IPS-20b (cell line): ENCODE data around the gene FAM53C.
"Not testable (repeated sequence)": the region's sequence is repeated elsewhere in the genome, so short reads cannot be mapped to it uniquely, and the experiment has no call there.

Experiments used
- H3K27ac ChIP-seq: one replicate; pipeline ENCODE4 v1.5.1; 2013; ENCODE audit warnings: low read length
- H3K27me3 ChIP-seq: 2 replicates; pipeline ENCODE4 v1.6.1; 2013; ENCODE audit warnings: mild to moderate bottlenecking, low read length, inconsistent platforms; ENCODE audit not compliant: insufficient read depth
- H3K36me3 ChIP-seq: 2 replicates; pipeline ENCODE4 v1.6.1; 2013; ENCODE audit warnings: low read depth, mild to moderate bottlenecking, inconsistent platforms, low read length, moderate library complexity; ENCODE audit not compliant: insufficient read depth
- H3K4me1 ChIP-seq: 2 replicates; pipeline ENCODE4 v1.6.1; 2013; ENCODE audit warnings: mild to moderate bottlenecking, control low read depth, inconsistent platforms, low read length, moderate library complexity; ENCODE audit not compliant: insufficient read depth
- H3K4me3 ChIP-seq: 2 replicates; pipeline ENCODE4 v1.5.1; 2013; ENCODE audit warnings: mild to moderate bottlenecking, low read length, inconsistent platforms
- H3K9ac ChIP-seq: 2 replicates; pipeline ENCODE4 v1.6.1; 2013; ENCODE audit warnings: low read depth, mild to moderate bottlenecking, inconsistent platforms, low read length, moderate library complexity
- H3K9me3 ChIP-seq: 2 replicates; pipeline ENCODE4 v1.6.1; 2013; ENCODE audit warnings: mild to moderate bottlenecking, low read depth, low read length, inconsistent platforms; ENCODE audit not compliant: insufficient read depth

The FAM53C gene

DNA sequence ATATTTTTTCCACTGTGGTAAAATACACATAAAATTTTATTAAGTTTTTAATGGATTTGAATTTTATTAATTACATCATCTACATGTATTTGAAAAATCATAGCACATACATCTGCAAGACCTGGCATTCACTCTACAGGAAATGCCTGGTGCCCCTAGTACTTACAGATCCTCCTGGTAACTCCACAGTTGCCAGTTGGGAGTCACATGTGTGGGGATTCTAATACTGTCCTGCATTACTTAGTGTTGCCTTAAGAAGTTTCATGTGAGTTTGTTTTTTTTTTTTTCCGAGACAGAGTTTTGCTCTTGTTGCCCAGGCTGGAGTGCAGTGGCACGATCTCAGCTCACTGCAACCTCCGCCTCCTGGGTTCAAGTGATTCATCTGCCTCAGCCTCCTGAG lies 32.5 kb downstream of the FAM53C start:
- Histone ChIP-seq H3K4me1 (no peaks in the 10 kb centered on the region), H3K4me3 (no peak overlapping the region), H3K27me3 (no peaks in the 10 kb centered on the region), H3K36me3 (peaks cover 22% of the 10 kb centered on the region), H3K9ac (no peak overlapping the region), H3K9me3 (no peaks in the 10 kb centered on the region), H3K27ac (no peak overlapping the region)

DNA sequence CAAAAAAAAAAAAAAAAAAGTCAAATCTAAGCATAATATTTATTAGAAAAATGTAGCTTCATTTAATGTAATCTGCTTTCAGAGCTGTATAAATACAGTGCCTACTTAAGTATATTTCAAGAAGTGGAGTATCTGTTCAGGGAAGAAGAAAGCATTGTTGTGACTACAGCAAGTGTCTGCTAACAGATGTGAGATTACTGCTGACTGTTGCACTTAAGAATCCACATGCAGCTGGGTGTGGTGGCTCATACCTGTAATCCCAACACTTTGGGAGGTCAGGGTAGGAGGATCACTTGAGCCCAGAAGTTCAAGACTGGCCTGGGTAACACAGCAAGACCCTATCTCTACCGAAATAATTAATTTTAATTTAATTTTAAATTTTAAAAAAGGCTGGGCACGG lies 33.4 kb downstream of the FAM53C start:
- Histone ChIP-seq H3K4me1 (no peaks in the 10 kb centered on the region), H3K9me3 (no peaks in the 10 kb centered on the region), H3K36me3 (peaks cover 27% of the 10 kb centered on the region), H3K9ac (no peak overlapping the region), H3K27me3 (no peaks in the 10 kb centered on the region), H3K4me3 (no peak overlapping the region), H3K27ac (no peak overlapping the region)

DNA sequence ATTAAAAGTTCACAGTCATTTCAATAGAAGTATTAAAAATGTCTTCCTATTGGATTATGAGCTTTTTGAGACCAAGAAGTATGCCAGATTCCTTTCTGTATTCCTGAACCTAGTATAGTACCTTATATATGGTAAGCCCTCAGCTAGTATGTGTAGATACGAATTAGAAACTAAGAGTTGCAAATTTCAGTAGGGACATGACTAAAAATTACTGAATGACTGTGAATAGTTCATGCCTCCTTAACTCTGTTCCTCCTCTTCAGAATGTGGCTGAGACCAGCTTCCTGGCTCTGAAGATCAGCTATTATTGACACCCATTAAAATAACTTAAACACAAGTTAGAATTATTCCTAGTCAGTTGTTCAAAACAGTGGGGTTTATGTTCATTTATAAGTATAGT lies 34.2 kb downstream of the FAM53C start:
- no peak overlapping the region for H3K27ac ChIP-seq
- no peaks in the 10 kb centered on the region for H3K27me3 ChIP-seq
- no peak overlapping the region for H3K9ac ChIP-seq
- no peak overlapping the region for H3K4me3 ChIP-seq
- H3K9me3 ChIP-seq: no peaks in the 10 kb centered on the region
- no peaks in the 10 kb centered on the region for H3K4me1 ChIP-seq
- H3K36me3 ChIP-seq: peaks cover 35% of the 10 kb centered on the region

DNA sequence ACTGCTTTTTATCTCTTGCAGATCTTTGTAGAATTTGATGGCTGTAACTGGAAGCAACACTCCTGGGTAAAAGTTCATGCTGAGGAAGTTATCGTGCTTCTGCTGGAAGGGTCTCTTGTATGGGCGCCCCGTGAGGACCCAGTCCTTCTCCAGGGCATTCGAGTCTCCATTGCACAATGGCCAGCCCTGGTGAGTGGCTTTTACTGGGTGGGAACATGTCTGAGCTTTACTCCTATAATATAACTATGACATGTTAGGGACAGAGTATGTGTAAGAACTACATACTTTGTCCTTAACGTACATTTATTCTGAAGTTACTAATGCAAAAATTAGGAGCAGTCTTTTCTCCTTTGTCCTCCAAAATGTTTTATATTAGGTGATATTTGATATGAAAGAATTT lies 34.6 kb downstream of the FAM53C start:
- H3K4me3 ChIP-seq: no peak overlapping the region
- H3K27me3 ChIP-seq: no peaks in the 10 kb centered on the region
- no peak overlapping the region for H3K9ac ChIP-seq
- peaks cover 39% of the 10 kb centered on the region for H3K36me3 ChIP-seq
- no peaks in the 10 kb centered on the region for H3K4me1 ChIP-seq
- H3K27ac ChIP-seq: no peak overlapping the region
- H3K9me3 ChIP-seq: no peaks in the 10 kb centered on the region

DNA sequence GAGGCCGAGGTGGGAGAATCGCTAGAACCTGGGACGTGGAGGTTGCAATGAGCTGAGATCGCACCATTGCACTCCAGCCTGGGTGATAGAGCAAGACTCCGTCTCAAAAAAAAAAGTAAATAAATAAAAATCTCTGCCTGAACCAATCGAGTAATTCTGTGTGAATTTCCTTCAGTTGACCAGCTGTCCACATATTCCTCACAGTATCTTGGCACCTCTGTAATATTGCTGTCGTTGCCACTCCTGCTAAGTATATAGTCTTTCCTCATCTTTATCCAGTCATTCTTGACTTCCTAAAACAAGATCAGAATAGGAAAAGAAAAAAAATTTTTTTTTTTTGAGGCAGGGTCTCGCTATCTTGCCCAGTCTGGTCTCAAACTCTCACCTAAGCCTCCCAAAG lies 44.3 kb downstream of the FAM53C start:
- no peak overlapping the region for H3K9ac ChIP-seq
- no peak overlapping the region for H3K4me3 ChIP-seq
- H3K9me3 ChIP-seq: no peaks in the 10 kb centered on the region
- no peaks in the 10 kb centered on the region for H3K4me1 ChIP-seq
- H3K27ac ChIP-seq: no peak overlapping the region
- H3K27me3 ChIP-seq: no peaks in the 10 kb centered on the region
- H3K36me3 ChIP-seq: peaks cover 74% of the 10 kb centered on the region

DNA sequence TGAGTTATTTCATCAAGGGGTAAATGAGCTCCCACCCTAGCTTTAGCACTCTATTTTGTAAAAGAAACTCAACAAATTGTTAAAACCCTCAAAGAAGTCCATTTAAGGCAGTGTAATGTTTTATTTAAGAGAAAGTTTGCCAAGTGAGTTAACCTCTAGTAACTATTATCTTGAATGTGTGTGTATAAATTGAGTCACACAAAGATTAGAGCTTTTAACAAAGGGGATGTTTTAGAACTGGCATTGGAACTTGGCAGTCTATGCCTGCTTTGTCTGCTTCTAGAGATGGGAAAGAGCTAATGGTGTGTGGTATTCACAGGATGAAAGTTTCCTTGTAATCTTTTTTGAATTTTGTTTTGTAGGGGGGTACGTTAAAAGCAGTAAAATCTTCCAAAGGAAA lies 47.6 kb downstream of the FAM53C start:
- no peak overlapping the region for H3K9ac ChIP-seq
- no peaks in the 10 kb centered on the region for H3K4me1 ChIP-seq
- no peak overlapping the region for H3K4me3 ChIP-seq
- H3K27me3 ChIP-seq: no peaks in the 10 kb centered on the region
- H3K36me3 ChIP-seq: peaks cover 55% of the 10 kb centered on the region
- H3K9me3 ChIP-seq: no peaks in the 10 kb centered on the region
- no peak overlapping the region for H3K27ac ChIP-seq

DNA sequence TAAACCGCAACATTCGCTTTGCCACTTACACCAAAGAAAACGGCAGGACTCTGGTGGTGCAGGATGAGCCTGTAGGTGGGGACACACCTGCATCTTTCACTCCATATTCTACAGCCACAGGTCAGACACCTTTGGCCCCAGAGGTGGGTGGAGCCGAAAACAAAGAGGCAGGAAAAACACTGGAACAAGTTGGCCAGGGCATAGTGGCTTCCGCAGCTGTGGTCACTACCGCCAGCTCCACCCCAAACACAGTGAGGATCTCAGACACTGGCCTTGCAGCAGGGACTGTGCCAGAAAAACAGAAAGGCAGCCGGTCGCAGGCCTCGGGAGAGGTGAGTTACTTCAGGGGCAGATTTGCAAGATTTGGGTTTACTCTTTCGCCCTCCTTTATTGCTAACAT lies 48.2 kb downstream of the FAM53C start:
- no peaks in the 10 kb centered on the region for H3K4me1 ChIP-seq
- no peaks in the 10 kb centered on the region for H3K9me3 ChIP-seq
- H3K4me3 ChIP-seq: no peak overlapping the region
- peaks cover 56% of the 10 kb centered on the region for H3K36me3 ChIP-seq
- no peaks in the 10 kb centered on the region for H3K27me3 ChIP-seq
- H3K9ac ChIP-seq: no peak overlapping the region
- no peak overlapping the region for H3K27ac ChIP-seq

DNA sequence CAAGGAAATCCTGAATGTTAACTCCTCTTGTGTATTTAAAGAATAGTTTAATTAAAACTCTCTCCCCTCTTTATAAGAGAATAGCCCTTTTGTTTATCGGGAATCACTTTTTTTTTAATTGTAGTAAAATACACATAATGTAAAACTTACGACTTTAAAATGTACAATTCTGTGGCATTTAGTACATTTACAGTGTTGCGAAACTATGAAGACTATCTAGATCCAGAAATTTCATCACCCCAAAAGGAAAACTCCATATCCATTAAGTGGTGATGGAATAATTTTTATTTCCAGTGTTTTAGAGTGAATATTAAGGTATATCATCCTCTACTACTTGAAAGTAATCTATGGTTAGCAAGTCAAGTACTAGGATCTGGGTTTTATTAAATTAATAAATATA lies 51.3 kb downstream of the FAM53C start:
- H3K9ac ChIP-seq: no peak overlapping the region
- H3K4me3 ChIP-seq: no peak overlapping the region
- no peaks in the 10 kb centered on the region for H3K9me3 ChIP-seq
- H3K36me3 ChIP-seq: peaks cover 69% of the 10 kb centered on the region
- no peaks in the 10 kb centered on the region for H3K4me1 ChIP-seq
- H3K27me3 ChIP-seq: no peaks in the 10 kb centered on the region
- no peak overlapping the region for H3K27ac ChIP-seq

DNA sequence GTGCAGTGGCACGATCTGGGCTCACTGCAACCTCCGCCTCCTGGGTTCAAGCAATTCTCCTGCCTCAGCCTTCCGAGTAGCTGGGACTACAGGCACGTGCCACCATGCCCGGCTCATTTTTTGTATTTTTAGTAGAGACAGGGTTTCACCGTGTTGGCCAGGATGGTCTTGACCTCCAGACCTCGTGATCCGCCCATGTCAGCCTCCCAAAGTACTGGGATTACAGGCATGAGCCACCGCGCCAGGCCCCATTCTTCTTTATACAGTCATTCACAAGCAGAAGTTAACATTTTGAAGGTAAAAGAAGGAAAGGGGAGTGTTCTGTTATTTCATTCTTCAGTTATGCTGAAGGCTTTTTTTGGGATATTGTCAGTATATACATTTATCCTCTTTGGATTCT lies 51.8 kb downstream of the FAM53C start:
- not testable (repeated sequence) for H3K27ac ChIP-seq, H3K9me3 ChIP-seq, H3K4me1 ChIP-seq, H3K4me3 ChIP-seq, H3K27me3 ChIP-seq, H3K9ac ChIP-seq
- peaks cover 74% of the 10 kb centered on the region for H3K36me3 ChIP-seq

DNA sequence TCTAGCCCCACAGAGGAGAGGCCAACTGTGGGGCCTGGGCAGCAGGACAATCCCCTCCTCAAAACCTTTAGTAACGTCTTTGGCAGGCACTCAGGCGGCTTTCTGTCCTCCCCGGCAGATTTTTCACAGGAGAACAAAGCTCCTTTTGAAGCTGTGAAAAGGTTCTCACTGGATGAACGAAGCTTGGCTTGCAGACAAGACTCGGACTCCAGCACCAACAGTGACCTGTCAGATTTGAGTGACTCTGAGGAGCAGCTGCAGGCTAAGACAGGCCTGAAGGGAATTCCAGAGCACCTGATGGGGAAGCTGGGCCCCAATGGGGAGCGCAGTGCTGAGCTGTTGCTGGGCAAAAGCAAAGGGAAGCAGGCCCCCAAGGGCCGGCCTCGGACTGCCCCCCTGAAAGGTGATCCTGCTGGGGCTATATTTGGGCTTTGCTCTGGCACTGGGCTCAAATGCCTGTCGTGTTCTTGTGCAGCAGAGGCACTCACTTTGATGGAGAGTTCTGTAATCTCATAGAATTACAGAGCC lies 53.9 kb downstream of the FAM53C start:
- no peak overlapping the region for H3K9ac ChIP-seq
- H3K9me3 ChIP-seq: no peaks in the 10 kb centered on the region
- H3K4me3 ChIP-seq: no peak overlapping the region
- H3K27me3 ChIP-seq: no peaks in the 10 kb centered on the region
- no peaks in the 10 kb centered on the region for H3K4me1 ChIP-seq
- H3K27ac ChIP-seq: no peak overlapping the region
- peaks cover 71% of the 10 kb centered on the region for H3K36me3 ChIP-seq
